Frontal cortex (tissue), 4 donors: ENCODE measurements around the gene BCL2L13. TPM values are rescaled to one million over a fixed set of nuclear protein-coding genes. Genes with fewer than 3 reads are reported as not detected.

ENCODE experiments used
- DNase-seq, 2 donors: peaks; one replicate each; pipeline ENCODE4 v3.0.0; 2012; ENCODE audit warnings: low spot score in 2 of 2
- FAIRE-seq: peaks from 2 replicates; lab custom pipeline; 2012; peaks lifted over from hg19 to GRCh38; lab: Jason Lieb, UNC
- total RNA-seq: library from RNA; depleted of rRNA; stranded (reverse); fragments of >200 nt; gene quantifications from one replicate; pipeline ENCODE4 v1.2.3, GENCODE V29; 2014
- donor health status: control.
- donor health status: control.
- donor health status: control.

Gene BCL2L13, protein sequence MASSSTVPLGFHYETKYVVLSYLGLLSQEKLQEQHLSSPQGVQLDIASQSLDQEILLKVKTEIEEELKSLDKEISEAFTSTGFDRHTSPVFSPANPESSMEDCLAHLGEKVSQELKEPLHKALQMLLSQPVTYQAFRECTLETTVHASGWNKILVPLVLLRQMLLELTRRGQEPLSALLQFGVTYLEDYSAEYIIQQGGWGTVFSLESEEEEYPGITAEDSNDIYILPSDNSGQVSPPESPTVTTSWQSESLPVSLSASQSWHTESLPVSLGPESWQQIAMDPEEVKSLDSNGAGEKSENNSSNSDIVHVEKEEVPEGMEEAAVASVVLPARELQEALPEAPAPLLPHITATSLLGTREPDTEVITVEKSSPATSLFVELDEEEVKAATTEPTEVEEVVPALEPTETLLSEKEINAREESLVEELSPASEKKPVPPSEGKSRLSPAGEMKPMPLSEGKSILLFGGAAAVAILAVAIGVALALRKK
- total RNA-seq: 31.8 TPM

GRCh38 chr22:17638432-17639246 lies at the start of gene BCL2L13:
Gene BCL2L13 (plus strand): TSS chr22:17638757. CDS start chr22:17655712, 16,955 bp downstream.
- peak; percentile 85 to 90 for DNase-seq
- FAIRE-seq: no peak

GRCh38 chr22:17589810-17590375 lies 48.7 kb upstream of the BCL2L13 start:
- DNase-seq: no peak
- FAIRE-seq: no peak

DNA sequence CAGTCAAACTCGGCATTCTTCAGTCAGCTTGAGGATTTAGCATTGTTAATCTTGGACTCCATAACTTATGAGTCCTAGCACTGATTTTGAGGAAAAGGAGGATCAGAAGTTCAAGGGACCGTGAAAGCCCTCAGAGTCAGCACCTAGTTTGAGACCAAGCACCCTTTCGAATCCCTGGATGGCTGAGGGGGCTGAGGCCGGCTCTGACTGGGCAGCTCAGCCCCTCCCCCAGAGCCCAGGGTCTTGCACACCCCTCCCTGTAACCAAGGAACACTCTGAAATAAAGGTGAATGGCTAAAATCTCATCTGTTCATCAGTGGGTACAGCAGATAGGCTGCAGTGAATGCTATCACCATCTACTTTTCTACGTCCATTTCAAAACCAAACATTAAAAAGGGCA lies 48.0 kb upstream of the BCL2L13 start:
- DNase-seq: no peak
- no peak for FAIRE-seq

GRCh38 chr22:17592201-17592600 lies 46.4 kb upstream of the BCL2L13 start:
- FAIRE-seq: no peak
- DNase-seq: no peak

DNA sequence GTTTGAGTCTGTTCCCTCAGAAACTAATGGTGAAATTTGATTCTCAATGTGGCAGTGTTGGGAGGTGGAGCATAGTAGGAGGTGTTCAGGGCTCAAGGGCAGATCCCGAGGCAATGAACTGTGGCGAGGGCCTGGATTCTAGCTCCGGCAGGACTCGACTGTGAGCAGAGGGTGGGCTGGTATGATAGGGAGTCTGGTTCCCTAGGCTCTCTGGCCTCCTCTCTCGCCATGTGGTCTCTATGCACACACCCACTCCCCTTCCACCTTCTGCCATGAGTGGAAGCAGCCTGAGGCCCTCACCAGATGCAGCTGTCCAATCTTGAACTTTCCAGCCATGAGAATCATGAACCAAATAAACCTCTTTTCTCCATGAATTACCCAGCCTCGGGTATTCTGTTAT lies 42.3 kb upstream of the BCL2L13 start:
- no peak for FAIRE-seq

DNA sequence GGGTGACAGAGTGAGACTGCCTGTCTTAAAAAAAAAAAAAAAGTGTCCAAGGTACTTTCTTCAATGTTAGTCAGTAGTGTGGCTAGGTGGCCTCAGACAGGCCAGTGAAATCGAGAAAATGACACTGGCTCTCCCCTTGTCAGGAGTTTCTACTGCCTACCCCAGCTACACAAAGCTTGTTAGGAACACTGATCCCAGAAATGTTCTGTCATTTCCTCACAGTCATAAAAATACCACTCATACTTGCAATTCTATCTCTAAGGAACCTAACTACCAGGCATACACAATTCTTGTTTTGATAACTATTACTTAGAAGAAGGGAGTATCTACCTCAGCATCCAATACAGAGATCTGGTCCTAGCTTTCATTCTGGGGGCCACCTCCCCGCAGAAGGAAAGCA lies 41.3 kb upstream of the BCL2L13 start:
- FAIRE-seq (no peak), DNase-seq (no peak)

More for the DNA sequence above, 42.3 kb upstream of the BCL2L13 start:
- DNase-seq: no peak

GRCh38 chr22:17598318-17598717 lies 40.2 kb upstream of the BCL2L13 start:
- no peak for DNase-seq
- no peak for FAIRE-seq

- DNase-seq (no peak), FAIRE-seq (no peak)
Measured at GRCh38 chr22:17601031-17601430, 37.5 kb upstream of the BCL2L13 start.

GRCh38 chr22:17603668-17604067 lies 34.9 kb upstream of the BCL2L13 start:
- DNase-seq (no peak), FAIRE-seq (no peak)

GRCh38 chr22:17606496-17606895 lies 32.1 kb upstream of the BCL2L13 start:
- peak in 1 of 2 donors; percentile 27 for DNase-seq
- no peak for FAIRE-seq

GRCh38 chr22:17607891-17608521 lies 30.6 kb upstream of the BCL2L13 start:
- no peak for DNase-seq
- FAIRE-seq: no peak

DNA sequence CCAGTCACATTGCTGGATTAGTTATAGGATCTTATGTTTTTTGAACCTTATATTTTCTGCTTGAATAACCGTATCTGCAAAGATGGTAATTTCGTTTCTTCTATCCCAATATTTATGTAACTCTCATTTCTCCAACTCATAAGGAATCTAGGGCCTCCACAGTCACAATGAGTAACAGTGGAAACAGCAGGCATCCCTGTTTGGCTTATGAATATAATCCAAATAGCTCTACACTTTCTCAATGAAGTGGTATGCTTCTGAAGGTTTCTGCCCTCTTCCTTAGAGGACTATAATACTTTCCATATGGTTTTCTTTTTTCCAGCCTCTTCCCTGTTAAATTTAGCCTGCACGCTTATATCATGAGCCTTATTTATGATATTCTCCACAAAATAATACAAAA lies 26.5 kb upstream of the BCL2L13 start:
- DNase-seq (no peak), FAIRE-seq (no peak)

- DNase-seq (no peak), FAIRE-seq (no peak)
Measured at GRCh38 chr22:17613280-17613679, 25.3 kb upstream of the BCL2L13 start.

- FAIRE-seq: no peak
- no peak for DNase-seq
Measured at GRCh38 chr22:17627961-17628405, 10.6 kb upstream of the BCL2L13 start.

- FAIRE-seq (peak; percentile 91), DNase-seq (peak; percentile 88 to 94)
Measured at GRCh38 chr22:17628406-17629172, 10.0 kb upstream of the BCL2L13 start, which contains the start of gene ATP6V1E1. Gene ATP6V1E1 (minus strand): TSS chr22:17628749. CDS start chr22:17628635, 114 bp downstream.

DNA sequence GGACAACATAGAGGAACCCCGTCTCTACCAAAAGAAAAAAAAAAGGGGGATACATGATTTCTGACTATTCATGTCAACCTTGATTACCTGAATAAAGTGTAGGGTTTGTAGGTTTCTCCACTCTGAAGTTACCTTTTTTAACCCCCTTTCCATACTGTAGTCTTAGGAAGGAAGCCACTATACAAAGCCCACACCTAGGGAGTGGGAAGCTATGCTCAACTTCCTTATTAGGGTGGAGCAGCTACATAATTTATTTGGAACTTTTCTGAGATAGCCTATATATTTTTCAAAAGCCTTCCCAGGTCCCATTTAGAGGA lies 9.4 kb upstream of the BCL2L13 start:
- no peak for FAIRE-seq
- no peak for DNase-seq

DNA sequence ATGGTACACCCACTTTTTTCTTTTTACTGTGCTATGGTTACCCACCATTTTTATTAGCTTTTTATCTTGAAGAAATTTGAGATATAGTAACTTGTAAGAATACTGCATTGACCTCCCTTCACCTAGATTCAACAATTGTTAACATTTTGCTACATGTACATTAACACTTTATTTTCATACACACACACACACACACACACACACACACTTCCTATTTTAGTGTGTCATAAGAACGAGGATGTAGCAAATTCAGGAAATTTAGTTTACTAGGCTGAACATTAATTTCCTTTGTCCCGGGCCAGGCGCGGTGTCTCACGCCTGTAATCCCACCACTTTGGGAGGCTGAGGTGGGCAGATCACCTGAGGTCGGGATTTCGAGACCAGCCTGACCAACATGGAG lies 8.9 kb upstream of the BCL2L13 start:
- no peak for DNase-seq
- FAIRE-seq: no peak

- DNase-seq (no peak), FAIRE-seq (no peak)
Measured at GRCh38 chr22:17631076-17631565, 7.4 kb upstream of the BCL2L13 start.
